GM21825 (cell line): Measurements from ENCODE around the gene CUL2.
"Not testable (repeated sequence)": the region's sequence is repeated elsewhere in the genome, so short reads cannot be mapped to it uniquely, and the experiment has no call there.

ENCODE experiments used
- ATAC-seq: cut with Tn5 transposase; IDR thresholded peaks from one replicate; pipeline ENCODE4 v1.9.1; 2021; ENCODE audit warnings: mild to moderate bottlenecking, moderate library complexity; ENCODE audit not compliant: unreplicated experiment

The CUL2 gene

GRCh38 chr10:34985146-34985545 is 105.0 kb downstream of the CUL2 start:
- no peak for ATAC-seq

GRCh38 chr10:34981844-34982243 is 108.3 kb downstream of the CUL2 start:
- no peak for ATAC-seq

- no peak for ATAC-seq
Observed at GRCh38 chr10:34979938-34980337, 110.2 kb downstream of the CUL2 start.

- ATAC-seq = no peak
Observed at GRCh38 chr10:34978080-34978479, 112.1 kb downstream of the CUL2 start.

GRCh38 chr10:34976380-34976910 is 113.7 kb downstream of the CUL2 start:
- not testable (repeated sequence) for ATAC-seq

GRCh38 chr10:34974364-34975065 is 115.6 kb downstream of the CUL2 start:
- not testable (repeated sequence) for ATAC-seq

- ATAC-seq = not testable (repeated sequence)
Observed at GRCh38 chr10:34973757-34974156, 116.4 kb downstream of the CUL2 start.

GRCh38 chr10:34973121-34973520 is 117.0 kb downstream of the CUL2 start:
- not testable (repeated sequence) for ATAC-seq

- not testable (repeated sequence) for ATAC-seq
Observed at GRCh38 chr10:34972591-34972990, 117.5 kb downstream of the CUL2 start.

GRCh38 chr10:34971606-34972334 is 118.4 kb downstream of the CUL2 start:
- ATAC-seq = not testable (repeated sequence)

- ATAC-seq = no peak
Observed at GRCh38 chr10:34969171-34969570, 121.0 kb downstream of the CUL2 start.

- no peak for ATAC-seq
Observed at GRCh38 chr10:34967335-34967880, 122.7 kb downstream of the CUL2 start.

- ATAC-seq = no peak
Observed at GRCh38 chr10:34966451-34966850, 123.7 kb downstream of the CUL2 start.

GRCh38 chr10:34966040-34966439 is 124.1 kb downstream of the CUL2 start:
- ATAC-seq = no peak

- ATAC-seq = no peak
Observed at GRCh38 chr10:34964166-34964800, 125.9 kb downstream of the CUL2 start.

- no peak for ATAC-seq
Observed at GRCh38 chr10:34962866-34963265, 127.3 kb downstream of the CUL2 start.

- ATAC-seq = no peak
Observed at GRCh38 chr10:34960983-34961382, 129.2 kb downstream of the CUL2 start.

- ATAC-seq = no peak
Observed at GRCh38 chr10:34959786-34960185, 130.4 kb downstream of the CUL2 start.

- no peak for ATAC-seq
Observed at GRCh38 chr10:34959321-34959720, 130.8 kb downstream of the CUL2 start.
